Thyroid gland (tissue), 4 donors: ENCODE data around the gene HELZ.

Source experiments
- POLR2A ChIP-seq, 2 donors: fragments of 450-650 bp; IDR thresholded peaks; one replicate each; pipeline ENCODE4 v1.6.1; 2017; ENCODE audit warnings: antibody characterized with exemption in 2 of 2, mild to moderate bottlenecking in 2 of 2, moderate library complexity in 1 of 2
- TF ChIP-seq, protein P1 (sequence below), 6 experiments: fragments of 200-600 bp in 3 of 6; fragments of 450-650 bp in 3 of 6; sonication (generic) in 3 of 6; IDR thresholded peaks; one replicate each; pipeline ENCODE4 v1.5.1; 2016 to 2019; ENCODE audit warnings: antibody characterized with exemption in 6 of 6, mild to moderate bottlenecking in 2 of 6, inconsistent platforms in 1 of 6, moderate library complexity in 1 of 6

- TF ChIP-seq, protein P1, sequence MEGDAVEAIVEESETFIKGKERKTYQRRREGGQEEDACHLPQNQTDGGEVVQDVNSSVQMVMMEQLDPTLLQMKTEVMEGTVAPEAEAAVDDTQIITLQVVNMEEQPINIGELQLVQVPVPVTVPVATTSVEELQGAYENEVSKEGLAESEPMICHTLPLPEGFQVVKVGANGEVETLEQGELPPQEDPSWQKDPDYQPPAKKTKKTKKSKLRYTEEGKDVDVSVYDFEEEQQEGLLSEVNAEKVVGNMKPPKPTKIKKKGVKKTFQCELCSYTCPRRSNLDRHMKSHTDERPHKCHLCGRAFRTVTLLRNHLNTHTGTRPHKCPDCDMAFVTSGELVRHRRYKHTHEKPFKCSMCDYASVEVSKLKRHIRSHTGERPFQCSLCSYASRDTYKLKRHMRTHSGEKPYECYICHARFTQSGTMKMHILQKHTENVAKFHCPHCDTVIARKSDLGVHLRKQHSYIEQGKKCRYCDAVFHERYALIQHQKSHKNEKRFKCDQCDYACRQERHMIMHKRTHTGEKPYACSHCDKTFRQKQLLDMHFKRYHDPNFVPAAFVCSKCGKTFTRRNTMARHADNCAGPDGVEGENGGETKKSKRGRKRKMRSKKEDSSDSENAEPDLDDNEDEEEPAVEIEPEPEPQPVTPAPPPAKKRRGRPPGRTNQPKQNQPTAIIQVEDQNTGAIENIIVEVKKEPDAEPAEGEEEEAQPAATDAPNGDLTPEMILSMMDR (IDR thresholded peaks at IDR 0.05), result no peak
- no peak for TF ChIP-seq POLR2A (IDR thresholded peaks at IDR 0.05)
Observed at GRCh38 chr17:67072885-67073284, 172.1 kb downstream of the HELZ start.
